Esophagus muscularis mucosa (tissue), 4 donors: ENCODE data around the gene HNF1A.

Experiments
- EP300 ChIP-seq: sonication (generic); formaldehyde crosslinking; IDR thresholded peaks from one replicate; pipeline ENCODE4 v1.6.1; 2017; ENCODE audit warnings: antibody characterized with exemption
- POLR2A ChIP-seq: fragments of 450-650 bp; IDR thresholded peaks from one replicate; pipeline ENCODE4 v1.6.1; 2017; ENCODE audit warnings: antibody characterized with exemption, moderate library complexity, mild to moderate bottlenecking, low read depth
- POLR2AphosphoS5 ChIP-seq, 2 donors: sonication (generic); formaldehyde crosslinking; IDR thresholded peaks; one replicate each; pipeline ENCODE4 v1.6.1; 2017; ENCODE audit warnings: antibody characterized with exemption in 2 of 2
- TF ChIP-seq, protein P1 (sequence below), 3 experiments: fragments of 200-600 bp in 2 of 3; fragments of 450-650 bp in 1 of 3; sonication (generic) in 2 of 3; IDR thresholded peaks; one replicate each; pipeline ENCODE4 v1.5.1; 2017 to 2019; ENCODE audit warnings: antibody characterized with exemption in 3 of 3, mild to moderate bottlenecking in 2 of 3, moderate library complexity in 1 of 3

- TF ChIP-seq, protein P1, sequence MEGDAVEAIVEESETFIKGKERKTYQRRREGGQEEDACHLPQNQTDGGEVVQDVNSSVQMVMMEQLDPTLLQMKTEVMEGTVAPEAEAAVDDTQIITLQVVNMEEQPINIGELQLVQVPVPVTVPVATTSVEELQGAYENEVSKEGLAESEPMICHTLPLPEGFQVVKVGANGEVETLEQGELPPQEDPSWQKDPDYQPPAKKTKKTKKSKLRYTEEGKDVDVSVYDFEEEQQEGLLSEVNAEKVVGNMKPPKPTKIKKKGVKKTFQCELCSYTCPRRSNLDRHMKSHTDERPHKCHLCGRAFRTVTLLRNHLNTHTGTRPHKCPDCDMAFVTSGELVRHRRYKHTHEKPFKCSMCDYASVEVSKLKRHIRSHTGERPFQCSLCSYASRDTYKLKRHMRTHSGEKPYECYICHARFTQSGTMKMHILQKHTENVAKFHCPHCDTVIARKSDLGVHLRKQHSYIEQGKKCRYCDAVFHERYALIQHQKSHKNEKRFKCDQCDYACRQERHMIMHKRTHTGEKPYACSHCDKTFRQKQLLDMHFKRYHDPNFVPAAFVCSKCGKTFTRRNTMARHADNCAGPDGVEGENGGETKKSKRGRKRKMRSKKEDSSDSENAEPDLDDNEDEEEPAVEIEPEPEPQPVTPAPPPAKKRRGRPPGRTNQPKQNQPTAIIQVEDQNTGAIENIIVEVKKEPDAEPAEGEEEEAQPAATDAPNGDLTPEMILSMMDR (IDR thresholded peaks at IDR 0.05): no peak
- TF ChIP-seq POLR2A (no peak), POLR2AphosphoS5 (IDR thresholded peaks at IDR 0.05) (no peak), EP300 (no peak)
Observed at GRCh38 chr12:120972870-120973543, 5.3 kb upstream of the HNF1A start.
